ENCODE data around the gene RXRA. TPM values are rescaled to one million over a fixed set of nuclear protein-coding genes. Genes with fewer than 3 reads are reported as not detected.

Gene RXRA
- polyA plus RNA-seq, 1 experiment = 12.0 TPM

GRCh38 chr9:134349936-134350335 lies 23.7 kb downstream of the RXRA start:
- H3K4me3 ChIP-seq (ENCODE audit: low read depth, low read length) = no peak overlapping the region
- H3K27me3 ChIP-seq (ENCODE audit: control insufficient read depth, insufficient read depth, low read length) = no peaks in the 10 kb centered on the region
- no peaks in the 10 kb centered on the region; the same call in none of the 2 replicates for H3K36me3 ChIP-seq (ENCODE audit: control insufficient read depth, insufficient read depth, low read length)
- ChIA-PET POLR2A (no interaction called here), CTCF (interaction anchor here (1.1 kb wide), 1 partner anchor 11 kb away, joined by 3 read pairs; no protein-coding TSS in a partner anchor)
- DNase-seq (ENCODE audit: low read depth) = no peak
- TF ChIP-seq, protein P1, sequence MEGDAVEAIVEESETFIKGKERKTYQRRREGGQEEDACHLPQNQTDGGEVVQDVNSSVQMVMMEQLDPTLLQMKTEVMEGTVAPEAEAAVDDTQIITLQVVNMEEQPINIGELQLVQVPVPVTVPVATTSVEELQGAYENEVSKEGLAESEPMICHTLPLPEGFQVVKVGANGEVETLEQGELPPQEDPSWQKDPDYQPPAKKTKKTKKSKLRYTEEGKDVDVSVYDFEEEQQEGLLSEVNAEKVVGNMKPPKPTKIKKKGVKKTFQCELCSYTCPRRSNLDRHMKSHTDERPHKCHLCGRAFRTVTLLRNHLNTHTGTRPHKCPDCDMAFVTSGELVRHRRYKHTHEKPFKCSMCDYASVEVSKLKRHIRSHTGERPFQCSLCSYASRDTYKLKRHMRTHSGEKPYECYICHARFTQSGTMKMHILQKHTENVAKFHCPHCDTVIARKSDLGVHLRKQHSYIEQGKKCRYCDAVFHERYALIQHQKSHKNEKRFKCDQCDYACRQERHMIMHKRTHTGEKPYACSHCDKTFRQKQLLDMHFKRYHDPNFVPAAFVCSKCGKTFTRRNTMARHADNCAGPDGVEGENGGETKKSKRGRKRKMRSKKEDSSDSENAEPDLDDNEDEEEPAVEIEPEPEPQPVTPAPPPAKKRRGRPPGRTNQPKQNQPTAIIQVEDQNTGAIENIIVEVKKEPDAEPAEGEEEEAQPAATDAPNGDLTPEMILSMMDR (IDR thresholded peaks at IDR 0.05; ENCODE audit: insufficient read depth, low read depth, low read length) = no peak

- no peak for DNase-seq (ENCODE audit: low read depth)
- TF ChIP-seq, protein P1 (IDR thresholded peaks at IDR 0.05; ENCODE audit: insufficient read depth, low read depth, low read length) = no peak
- CTCF ChIA-PET = interaction anchor here (1.1 kb wide), 1 partner anchor 10 kb away, joined by 3 read pairs; no protein-coding TSS in a partner anchor
- POLR2A ChIA-PET = no interaction called here
- Histone ChIP-seq H3K27me3 (ENCODE audit: control insufficient read depth, insufficient read depth, low read length) (no peaks in the 10 kb centered on the region), H3K36me3 (ENCODE audit: control insufficient read depth, insufficient read depth, low read length) (no peaks in the 10 kb centered on the region; the same call in none of the 2 replicates), H3K4me3 (ENCODE audit: low read depth, low read length) (no peak overlapping the region)
Measured at GRCh38 chr9:134350416-134350994, 24.2 kb downstream of the RXRA start.

GRCh38 chr9:134351606-134352176 lies 25.4 kb downstream of the RXRA start:
- Histone ChIP-seq H3K27me3 (ENCODE audit: control insufficient read depth, insufficient read depth, low read length) (no peaks in the 10 kb centered on the region), H3K36me3 (ENCODE audit: control insufficient read depth, insufficient read depth, low read length) (no peaks in the 10 kb centered on the region; the same call in none of the 2 replicates), H3K4me3 (ENCODE audit: low read depth, low read length) (no peak overlapping the region)
- POLR2A ChIA-PET = no interaction called here
- CTCF ChIA-PET = no interaction called here
- DNase-seq (ENCODE audit: low read depth) = no peak
- TF ChIP-seq, protein P1 (IDR thresholded peaks at IDR 0.05; ENCODE audit: insufficient read depth, low read depth, low read length) = no peak

DNA sequence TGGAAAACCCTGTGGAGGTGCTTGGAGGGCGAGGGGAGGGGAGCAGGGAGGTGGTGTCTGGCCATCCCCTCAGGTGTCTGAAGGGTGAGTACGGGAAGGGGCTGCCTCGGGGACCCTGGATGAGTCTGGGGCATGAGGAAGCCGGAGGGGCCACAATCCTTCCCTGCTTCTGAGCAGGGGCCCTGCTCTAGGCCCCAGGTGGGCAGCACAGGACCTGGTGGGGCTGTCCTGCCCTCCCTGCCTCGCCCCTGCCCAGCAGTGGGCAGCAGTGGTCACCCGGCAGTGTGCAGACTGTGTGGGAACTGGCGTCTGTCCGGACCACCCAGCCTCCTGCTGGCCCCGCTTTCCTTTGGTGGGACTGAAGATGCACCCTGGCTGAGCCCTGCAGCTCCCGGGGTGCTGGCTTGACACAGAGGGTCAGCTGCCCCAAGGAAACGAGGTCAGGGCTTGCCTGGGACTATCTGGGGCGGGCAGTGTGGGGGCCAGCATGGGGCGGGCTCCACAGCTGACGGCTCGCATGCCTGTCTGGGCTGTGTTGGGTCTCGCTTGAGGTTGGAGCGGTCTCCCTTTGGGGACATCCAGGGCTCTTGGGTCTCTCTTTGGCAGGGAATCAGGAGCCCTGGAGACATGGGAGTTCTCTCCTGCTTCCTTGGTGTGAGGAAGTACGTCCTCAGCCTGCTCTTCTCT lies 26.1 kb downstream of the RXRA start:
- POLR2A ChIA-PET = no interaction called here
- Histone ChIP-seq H3K27me3 (ENCODE audit: control insufficient read depth, insufficient read depth, low read length) (no peaks in the 10 kb centered on the region), H3K36me3 (ENCODE audit: control insufficient read depth, insufficient read depth, low read length) (no peaks in the 10 kb centered on the region; the same call in none of the 2 replicates), H3K4me3 (ENCODE audit: low read depth, low read length) (no peak overlapping the region)
- CTCF ChIA-PET = no interaction called here
- TF ChIP-seq, protein P1 (IDR thresholded peaks at IDR 0.05; ENCODE audit: insufficient read depth, low read depth, low read length) = no peak
- DNase-seq (ENCODE audit: low read depth) = no peak

DNA sequence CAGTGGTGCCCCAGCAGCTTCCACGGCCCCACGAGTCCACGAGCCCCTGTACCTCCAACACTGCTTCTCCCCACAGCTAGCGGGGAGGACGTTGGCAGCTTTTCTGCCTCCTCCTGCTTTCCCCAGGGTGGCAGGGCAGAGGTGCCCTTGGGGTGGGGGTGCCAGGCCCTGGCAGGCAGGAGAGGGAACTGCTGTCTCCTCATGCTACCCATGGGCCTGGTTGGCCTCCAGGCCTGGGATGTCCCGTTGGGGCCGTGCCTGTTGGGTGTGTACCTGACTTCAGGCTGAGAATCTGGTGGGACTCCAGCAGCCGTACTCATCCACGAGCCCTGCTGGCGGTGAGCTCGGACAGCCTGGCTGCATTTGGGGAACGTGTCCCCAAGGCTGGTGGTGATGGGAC lies 27.3 kb downstream of the RXRA start:
- Histone ChIP-seq H3K36me3 (ENCODE audit: control insufficient read depth, insufficient read depth, low read length) (no peaks in the 10 kb centered on the region; the same call in none of the 2 replicates), H3K4me3 (ENCODE audit: low read depth, low read length) (no peak overlapping the region), H3K27me3 (ENCODE audit: control insufficient read depth, insufficient read depth, low read length) (no peaks in the 10 kb centered on the region)
- ChIA-PET CTCF (no interaction called here), POLR2A (no interaction called here)
- TF ChIP-seq, protein P1 (IDR thresholded peaks at IDR 0.05; ENCODE audit: insufficient read depth, low read depth, low read length) = no peak
- DNase-seq (ENCODE audit: low read depth) = no peak
